T-helper 17 cell (primary cell): ENCODE measurements around the gene DCAF8L2. TPM values are rescaled to one million over a fixed set of nuclear protein-coding genes. Genes with fewer than 3 reads are reported as not detected.
"Not testable (repeated sequence)": the region's sequence is repeated elsewhere in the genome, so short reads cannot be mapped to it uniquely, and the experiment has no call there.

Source experiments
- ATAC-seq: fragments of 150-1000 bp; cut with Tn5 transposase; 2 replicates; pipeline ENCODE4 v1.10.0; 2021; ENCODE audit warnings: mild to moderate bottlenecking, moderate library complexity
- DNase-seq, 3 donors: peaks; one replicate each; pipeline versions ENCODE4 v3.0.0 to v3.0.0-alpha.2; 2020 to 2021
- H3K9me3 ChIP-seq: one replicate; pipeline ENCODE4 v1.7.0; 2013; ENCODE audit warnings: low read length, mild to moderate bottlenecking; ENCODE audit not compliant: control insufficient read depth, poor library complexity, severe bottlenecking
- H3K27ac Mint-ChIP-seq: one replicate; pipeline ENCODE4 v1.8.0; 2022; ENCODE audit warnings: mild to moderate bottlenecking, moderate library complexity, mixed read lengths
- H3K27me3 Mint-ChIP-seq: one replicate; pipeline ENCODE4 v1.8.0; 2022; ENCODE audit warnings: mixed read lengths
- H3K36me3 Mint-ChIP-seq: one replicate; pipeline ENCODE4 v1.8.0; 2022; ENCODE audit warnings: low read depth, mixed read lengths
- H3K4me1 Mint-ChIP-seq: one replicate; pipeline ENCODE4 v1.8.0; 2022; ENCODE audit warnings: mild to moderate bottlenecking, mixed read lengths
- H3K4me3 Mint-ChIP-seq: one replicate; pipeline ENCODE4 v1.8.0; 2022; ENCODE audit warnings: mild to moderate bottlenecking, moderate library complexity, mixed read lengths
- total RNA-seq, 4 donors: library from RNA in 2 of 4; stranded (reverse) in 2 of 4; gene quantifications; one replicate each; pipeline ENCODE4 v1.2.3 and lab custom pipeline; 2022 to 2026

DCAF8L2 gene
- total RNA-seq, 2 donors from 2014 or later, result not detected

DNA sequence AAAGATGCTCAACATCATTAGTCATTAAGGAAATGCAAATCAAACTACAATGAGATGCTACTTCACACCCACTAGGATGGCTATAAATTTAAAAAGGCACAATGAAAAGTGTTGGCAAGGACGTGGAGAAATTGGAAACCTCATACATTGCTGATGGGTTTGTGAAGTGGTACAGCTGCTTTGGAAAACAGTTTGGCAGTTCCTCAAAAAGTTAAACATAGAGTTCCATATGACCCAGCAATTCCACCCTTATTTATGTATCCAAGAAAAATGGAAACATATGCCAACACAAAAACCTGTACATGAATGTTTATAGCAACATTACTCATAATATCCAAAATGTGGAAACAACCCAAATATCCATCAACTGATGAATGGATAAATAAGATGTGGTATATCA, 116.4 kb downstream of the DCAF8L2 start:
- DNase-seq (no peak), ATAC-seq (no peak)
- H3K36me3 Mint-ChIP-seq, result no peaks in the 10 kb centered on the region
- H3K4me1 Mint-ChIP-seq, result no peaks in the 10 kb centered on the region
- H3K27me3 Mint-ChIP-seq, result no peaks in the 10 kb centered on the region
- no peak overlapping the region for H3K4me3 Mint-ChIP-seq
- no peak overlapping the region for H3K27ac Mint-ChIP-seq
- H3K9me3 ChIP-seq, result no peaks in the 10 kb centered on the region

DNA sequence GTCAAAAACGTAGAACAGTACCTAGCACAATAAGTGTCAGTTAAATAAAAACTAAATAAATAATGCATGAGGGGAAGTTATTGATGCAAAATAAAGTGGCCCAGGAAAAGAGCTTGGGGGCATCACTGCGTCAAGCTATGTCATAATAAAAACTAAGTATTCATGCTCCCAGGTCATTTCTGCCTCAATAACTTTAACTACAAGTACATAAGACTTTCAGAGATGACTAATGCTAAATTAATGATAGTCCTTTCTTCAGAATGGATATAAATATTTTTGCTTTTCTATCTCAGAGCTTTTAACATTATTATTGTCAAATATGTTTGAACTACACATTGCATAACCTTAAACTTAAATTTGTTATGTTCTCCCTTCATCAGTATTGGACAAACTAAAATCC, 125.5 kb downstream of the DCAF8L2 start:
- H3K36me3 Mint-ChIP-seq, result no peaks in the 10 kb centered on the region
- no peaks in the 10 kb centered on the region for H3K4me1 Mint-ChIP-seq
- no peaks in the 10 kb centered on the region for H3K9me3 ChIP-seq
- no peak overlapping the region for H3K4me3 Mint-ChIP-seq
- DNase-seq, result no peak
- H3K27ac Mint-ChIP-seq, result no peak overlapping the region
- ATAC-seq, result no peak
- no peaks in the 10 kb centered on the region for H3K27me3 Mint-ChIP-seq

DNA sequence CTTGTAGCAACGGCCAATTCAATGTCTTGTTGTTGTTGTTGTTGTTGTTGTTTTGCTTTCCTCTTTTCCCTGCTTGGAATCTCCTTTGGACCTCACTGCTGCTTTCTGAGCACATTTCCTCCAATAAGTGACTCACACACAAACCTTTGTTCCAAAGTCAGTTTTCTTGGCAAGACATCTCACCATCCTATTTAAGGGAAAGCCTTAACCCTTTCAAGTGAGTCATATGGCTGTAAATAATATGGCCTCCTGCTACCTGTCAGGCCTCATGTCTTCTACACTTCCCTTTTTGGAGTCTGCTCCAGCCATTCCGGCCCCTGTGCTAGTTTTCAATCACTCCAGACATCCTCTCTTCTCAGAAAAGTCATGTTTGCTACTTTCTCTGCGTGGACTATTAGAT, 138.1 kb downstream of the DCAF8L2 start:
- H3K4me1 Mint-ChIP-seq, result no peaks in the 10 kb centered on the region
- no peak overlapping the region for H3K4me3 Mint-ChIP-seq
- H3K27ac Mint-ChIP-seq, result no peak overlapping the region
- ATAC-seq, result no peak
- H3K9me3 ChIP-seq, result no peaks in the 10 kb centered on the region
- no peaks in the 10 kb centered on the region for H3K27me3 Mint-ChIP-seq
- no peaks in the 10 kb centered on the region for H3K36me3 Mint-ChIP-seq
- DNase-seq, result no peak

DNA sequence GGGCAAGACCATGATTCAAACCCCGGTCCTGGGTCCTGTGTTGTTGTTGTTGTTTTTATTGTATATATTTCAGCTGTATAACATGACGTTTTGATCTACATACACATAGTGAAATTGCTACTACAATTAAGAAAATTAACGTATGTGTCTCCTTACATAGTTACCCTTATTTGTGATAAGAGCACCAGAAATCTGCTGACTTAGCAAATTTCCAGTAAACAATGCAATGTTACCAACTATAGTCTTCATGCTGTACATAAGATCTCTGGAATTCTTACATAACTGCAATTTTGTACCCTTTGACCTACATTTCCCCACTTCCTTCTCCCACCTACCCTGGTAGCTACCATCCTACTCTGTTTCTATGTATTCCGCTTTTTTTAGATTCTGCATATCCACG, 141.8 kb downstream of the DCAF8L2 start:
- H3K4me3 Mint-ChIP-seq, result no peak overlapping the region
- DNase-seq, result no peak
- ATAC-seq, result no peak
- no peak overlapping the region for H3K27ac Mint-ChIP-seq
- no peaks in the 10 kb centered on the region for H3K36me3 Mint-ChIP-seq
- no peaks in the 10 kb centered on the region for H3K9me3 ChIP-seq
- no peaks in the 10 kb centered on the region for H3K4me1 Mint-ChIP-seq
- H3K27me3 Mint-ChIP-seq, result no peaks in the 10 kb centered on the region

DNA sequence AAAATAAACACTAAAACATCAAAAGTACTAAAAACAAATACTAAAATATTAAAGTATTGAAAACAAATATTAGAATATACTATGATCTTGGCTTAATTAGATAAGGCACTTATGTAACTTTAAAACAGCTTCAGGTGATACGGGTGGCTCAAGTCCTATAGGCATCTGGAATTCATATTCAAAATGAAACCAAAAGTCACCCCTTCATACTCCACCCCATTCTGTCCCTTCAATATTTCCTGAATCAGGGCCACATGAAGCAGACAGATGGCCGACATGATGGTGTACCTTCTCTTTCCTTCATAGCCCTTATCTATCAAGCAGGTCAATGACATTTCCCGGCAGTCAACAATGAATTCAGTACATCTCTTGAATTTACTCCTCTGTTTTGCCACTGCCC, 145.8 kb downstream of the DCAF8L2 start:
- no peaks in the 10 kb centered on the region for H3K9me3 ChIP-seq
- no peaks in the 10 kb centered on the region for H3K4me1 Mint-ChIP-seq
- H3K27ac Mint-ChIP-seq, result no peak overlapping the region
- no peak overlapping the region for H3K4me3 Mint-ChIP-seq
- no peaks in the 10 kb centered on the region for H3K27me3 Mint-ChIP-seq
- ATAC-seq (no peak), DNase-seq (no peak)
- H3K36me3 Mint-ChIP-seq, result no peaks in the 10 kb centered on the region

DNA sequence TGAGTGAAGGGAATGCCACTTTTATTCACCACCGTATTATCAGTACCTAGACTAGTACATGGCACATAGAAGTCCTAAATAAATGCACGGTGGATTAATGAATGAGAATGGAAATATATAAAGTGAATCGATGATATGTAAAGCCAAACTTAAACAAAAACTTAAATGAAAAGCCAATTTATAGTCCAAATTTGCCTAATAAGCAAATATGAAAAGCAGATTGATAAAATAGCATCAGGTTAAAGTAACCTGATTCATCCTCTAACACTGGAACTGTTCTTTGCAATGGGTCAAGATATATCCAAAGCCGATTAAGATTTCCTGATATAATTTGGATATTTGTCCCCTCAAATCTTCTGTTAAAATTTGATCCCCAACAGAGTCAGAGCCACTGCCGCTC, 150.8 kb downstream of the DCAF8L2 start:
- no peak for DNase-seq
- Mint-ChIP-seq H3K36me3 (no peaks in the 10 kb centered on the region), H3K27me3 (no peaks in the 10 kb centered on the region), H3K4me3 (no peak overlapping the region), H3K4me1 (no peaks in the 10 kb centered on the region), H3K27ac (no peak overlapping the region)
- no peak for ATAC-seq
- no peaks in the 10 kb centered on the region for H3K9me3 ChIP-seq

DNA sequence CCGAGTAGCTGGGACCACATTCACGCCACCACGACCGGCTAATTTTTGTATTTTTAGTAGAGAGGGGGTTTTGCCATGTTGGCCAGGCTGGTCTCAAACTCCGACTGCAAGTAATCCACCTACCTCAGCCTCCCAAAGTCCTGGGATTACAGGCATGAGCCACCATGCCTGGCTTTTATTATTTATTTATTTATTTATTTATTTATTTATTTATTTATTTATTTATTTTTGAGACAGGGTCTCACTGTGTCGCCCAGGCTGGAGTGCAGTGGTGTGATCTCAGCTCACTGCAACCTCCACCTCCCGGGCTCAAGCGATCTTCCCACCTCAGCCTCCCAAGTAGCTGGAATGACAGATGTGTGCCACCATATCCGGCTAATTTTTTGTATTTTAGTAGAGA, 153.4 kb downstream of the DCAF8L2 start:
- not testable (repeated sequence) for H3K27me3 Mint-ChIP-seq, H3K9me3 ChIP-seq, DNase-seq, ATAC-seq, H3K4me1 Mint-ChIP-seq, H3K27ac Mint-ChIP-seq, H3K4me3 Mint-ChIP-seq, H3K36me3 Mint-ChIP-seq

DNA sequence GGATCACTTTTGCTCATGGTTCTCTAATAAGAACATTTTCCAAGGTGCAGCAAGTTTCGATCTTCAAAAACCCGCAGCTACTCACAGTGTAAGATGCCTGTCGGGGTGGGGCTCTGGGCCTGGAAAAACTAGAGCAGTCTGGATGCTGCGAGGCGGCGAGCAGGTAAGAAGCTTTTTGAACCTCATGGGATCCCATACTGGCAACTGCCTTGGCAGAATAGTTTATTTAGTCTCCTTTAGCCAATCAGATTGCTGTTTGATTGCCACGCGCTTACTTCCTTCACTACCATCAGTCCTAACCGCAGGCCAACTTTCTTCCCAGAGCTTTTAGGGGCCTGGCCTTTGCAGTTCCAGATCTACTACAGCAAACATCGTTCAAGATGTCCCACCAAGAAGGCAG, 156.4 kb downstream of the DCAF8L2 start:
- Mint-ChIP-seq H3K4me1 (no peaks in the 10 kb centered on the region), H3K27ac (no peak overlapping the region), H3K27me3 (no peaks in the 10 kb centered on the region), H3K4me3 (no peak overlapping the region), H3K36me3 (no peaks in the 10 kb centered on the region)
- ATAC-seq, result no peak
- H3K9me3 ChIP-seq, result no peaks in the 10 kb centered on the region
- DNase-seq, result no peak

DNA sequence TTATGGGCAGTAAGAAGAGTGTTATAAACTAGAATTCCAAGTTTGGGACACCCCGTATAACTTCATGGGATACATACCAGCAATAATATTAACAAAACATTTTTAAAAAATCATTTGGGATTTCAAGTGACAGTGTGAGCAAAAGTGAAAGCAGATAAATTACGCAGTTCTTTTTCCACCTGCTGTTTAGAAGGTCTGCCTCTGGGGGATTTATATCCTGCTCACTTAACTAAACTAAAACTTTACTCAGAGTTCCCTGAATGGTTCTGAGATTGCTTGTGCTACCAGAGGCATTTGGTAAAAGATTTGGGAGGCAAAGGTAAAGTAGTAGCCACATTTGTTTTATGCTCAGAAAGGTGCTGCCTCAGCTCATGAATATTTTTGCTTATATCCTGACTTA, 160.2 kb downstream of the DCAF8L2 start:
- ATAC-seq, H3K4me1 Mint-ChIP-seq, H3K27ac Mint-ChIP-seq, H3K9me3 ChIP-seq, DNase-seq, H3K27me3 Mint-ChIP-seq, H3K4me3 Mint-ChIP-seq, H3K36me3 Mint-ChIP-seq: not testable (repeated sequence)

DNA sequence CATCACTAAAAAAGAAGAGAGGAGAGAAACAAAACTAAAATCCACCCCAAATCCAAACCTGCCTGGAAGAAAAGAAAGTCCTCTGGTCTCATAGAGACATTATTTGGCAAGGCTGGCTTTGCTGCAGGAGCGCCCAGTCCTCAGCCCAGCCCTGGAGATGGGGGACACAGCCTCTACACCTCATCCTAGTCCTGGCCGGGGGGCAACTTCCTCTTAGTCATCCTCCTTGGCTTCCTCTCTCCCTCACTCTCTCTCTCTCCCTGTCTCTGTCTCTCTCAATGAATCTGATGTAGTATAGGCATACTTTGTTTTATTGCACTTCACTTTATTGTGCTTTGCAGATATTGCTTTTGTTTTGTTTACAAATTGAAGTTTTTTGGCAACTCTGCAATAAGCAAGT, 161.8 kb downstream of the DCAF8L2 start:
- Mint-ChIP-seq H3K36me3 (no peaks in the 10 kb centered on the region), H3K27me3 (no peaks in the 10 kb centered on the region), H3K27ac (no peak overlapping the region), H3K4me3 (no peak overlapping the region), H3K4me1 (no peaks in the 10 kb centered on the region)
- no peaks in the 10 kb centered on the region for H3K9me3 ChIP-seq
- DNase-seq (no peak), ATAC-seq (no peak)

DNA sequence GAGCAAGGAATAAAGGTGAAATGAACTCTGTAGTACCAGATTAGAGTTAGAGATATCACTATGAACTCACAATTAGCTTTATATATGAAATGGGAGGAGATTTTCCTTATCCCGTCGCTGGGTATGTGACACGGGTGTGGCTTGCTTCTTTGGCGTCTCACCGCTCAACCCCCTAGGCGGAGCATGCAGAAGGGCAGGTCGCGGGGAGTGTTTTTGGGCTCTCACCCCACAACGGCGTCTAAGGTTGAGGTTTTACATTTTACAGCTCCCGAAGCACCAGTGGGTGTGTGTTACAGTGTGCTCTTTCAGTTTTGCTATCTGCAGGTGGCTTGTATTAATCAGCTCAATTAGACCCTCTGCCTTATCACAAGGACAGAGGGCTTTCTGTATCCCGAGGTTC, 175.6 kb downstream of the DCAF8L2 start:
- H3K4me1 Mint-ChIP-seq, result no peaks in the 10 kb centered on the region
- no peak for ATAC-seq
- H3K9me3 ChIP-seq, result no peaks in the 10 kb centered on the region
- H3K36me3 Mint-ChIP-seq, result no peaks in the 10 kb centered on the region
- no peak overlapping the region for H3K27ac Mint-ChIP-seq
- H3K4me3 Mint-ChIP-seq, result no peak overlapping the region
- H3K27me3 Mint-ChIP-seq, result no peaks in the 10 kb centered on the region
- no peak for DNase-seq

DNA sequence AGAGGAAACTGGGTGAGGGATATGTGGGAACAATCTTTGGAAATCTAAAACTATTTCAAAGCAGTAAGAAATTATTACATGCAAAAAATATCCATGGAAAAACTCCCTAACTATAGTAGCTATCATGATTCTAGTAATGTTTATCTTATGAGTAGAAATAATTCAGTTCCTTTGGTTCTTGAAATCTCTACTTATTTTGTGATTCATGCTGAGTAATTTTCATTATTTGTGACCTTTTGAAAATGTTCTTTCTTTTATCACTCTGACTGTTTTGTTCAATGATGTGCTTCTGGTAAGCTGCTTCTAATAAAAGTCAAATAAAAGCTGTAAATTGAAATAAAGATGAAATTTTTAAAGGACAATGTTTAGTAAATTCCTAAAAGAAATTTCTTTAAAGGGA, 177.2 kb downstream of the DCAF8L2 start:
- Mint-ChIP-seq H3K4me1 (no peaks in the 10 kb centered on the region), H3K4me3 (no peak overlapping the region), H3K27ac (no peak overlapping the region), H3K36me3 (no peaks in the 10 kb centered on the region), H3K27me3 (no peaks in the 10 kb centered on the region)
- DNase-seq, result no peak
- no peak for ATAC-seq
- no peaks in the 10 kb centered on the region for H3K9me3 ChIP-seq

DNA sequence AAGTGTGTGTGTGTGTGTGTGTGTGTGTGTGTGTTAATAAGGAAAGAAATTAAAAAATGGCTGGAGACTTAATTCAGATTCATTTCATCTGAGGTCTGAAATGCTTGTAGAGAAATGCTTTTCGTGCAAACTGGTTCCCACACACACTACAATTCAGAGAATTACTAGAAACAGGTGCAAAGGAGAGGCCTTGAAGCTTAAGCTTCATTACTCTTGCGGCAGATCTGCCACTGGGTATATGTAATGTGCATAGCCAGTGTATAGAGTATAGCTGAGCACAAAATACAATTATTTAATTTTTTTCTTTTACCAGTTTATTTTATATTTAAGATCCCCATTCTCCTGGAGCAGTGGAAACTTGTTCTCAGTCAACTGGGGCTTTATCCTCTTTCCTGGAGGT, 185.8 kb downstream of the DCAF8L2 start:
- ATAC-seq, result no peak
- no peak for DNase-seq
- H3K4me3 Mint-ChIP-seq, result no peak overlapping the region
- H3K36me3 Mint-ChIP-seq, result no peaks in the 10 kb centered on the region
- no peaks in the 10 kb centered on the region for H3K4me1 Mint-ChIP-seq
- H3K9me3 ChIP-seq, result no peaks in the 10 kb centered on the region
- no peak overlapping the region for H3K27ac Mint-ChIP-seq
- no peaks in the 10 kb centered on the region for H3K27me3 Mint-ChIP-seq

DNA sequence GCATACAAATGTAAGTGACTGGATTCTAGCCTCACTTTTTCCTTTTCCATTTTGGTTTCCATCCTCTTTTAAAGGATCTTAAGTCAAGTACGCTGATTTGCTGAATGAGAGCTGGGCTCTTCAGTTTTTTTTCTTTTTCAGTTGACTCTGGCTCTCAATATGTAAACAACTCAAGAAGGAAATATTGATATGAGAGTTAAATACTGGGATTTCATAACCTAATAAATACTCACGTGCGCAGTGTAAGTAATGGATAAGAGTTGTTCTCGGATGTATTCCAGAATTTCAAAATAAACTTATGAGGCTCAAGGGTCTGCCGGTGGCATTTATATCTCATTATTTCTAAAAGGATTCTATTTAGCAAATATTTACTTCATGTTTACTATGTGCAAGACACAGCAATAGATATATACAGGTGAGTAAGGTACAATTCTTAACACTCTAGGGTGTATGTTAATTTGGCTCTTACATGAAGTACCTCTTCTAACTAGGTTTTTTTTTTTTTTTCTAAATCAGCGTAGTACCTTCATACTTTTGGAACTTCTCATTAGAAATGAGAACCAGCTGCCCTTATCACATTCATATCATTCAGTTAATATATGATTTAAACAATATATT, 206.6 kb downstream of the DCAF8L2 start:
- DNase-seq (no peak), ATAC-seq (no peak)
- Mint-ChIP-seq H3K27ac (no peak overlapping the region), H3K4me3 (no peak overlapping the region), H3K36me3 (no peaks in the 10 kb centered on the region), H3K4me1 (no peaks in the 10 kb centered on the region), H3K27me3 (no peaks in the 10 kb centered on the region)
- H3K9me3 ChIP-seq, result no peaks in the 10 kb centered on the region
